ENCODE measurements around the gene SLC24A3. TPM values are rescaled to one million over a fixed set of nuclear protein-coding genes. Genes with fewer than 3 reads are reported as not detected.

SLC24A3 gene
- total and polyA plus RNA-seq, 7 experiments from 2014 or later, result 0.58 to 1.0 TPM; not detected in 5

DNA sequence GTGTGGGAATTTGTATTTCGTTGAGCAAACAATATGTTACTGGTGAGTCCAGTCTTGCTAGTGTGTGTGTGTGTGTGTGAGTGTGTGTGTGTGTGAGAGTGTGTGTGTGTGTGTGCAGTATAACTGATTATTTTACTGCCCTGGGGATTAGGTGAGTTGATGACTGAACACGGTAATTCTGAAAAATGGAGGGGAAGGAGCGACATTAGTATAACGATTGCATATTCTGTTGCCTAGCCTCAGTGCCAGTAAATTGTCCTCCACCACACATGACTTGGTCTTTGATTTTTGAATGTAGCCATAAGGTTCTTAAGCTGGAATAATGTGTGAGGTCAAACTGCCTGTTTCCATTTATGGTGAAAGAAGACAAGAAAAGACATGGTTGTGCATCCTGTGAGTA is 121.1 kb downstream of the SLC24A3 start:
- Histone ChIP-seq H3K27me3 (ENCODE audit: control insufficient read depth in 2 of 2, insufficient read depth in 2 of 2, low read length in 2 of 2) (no peaks in the 10 kb centered on the region), H3K36me3 (ENCODE audit: control insufficient read depth in 2 of 3, insufficient read depth in 3 of 3, low read length in 3 of 3) (no peaks in the 10 kb centered on the region), H3K27ac (ENCODE audit: low read depth, low read length) (no peak overlapping the region), H3K4me3 (ENCODE audit: low read length) (no peak overlapping the region), H3K4me1 (ENCODE audit: control insufficient read depth in 2 of 2, insufficient read depth in 2 of 2, low read length in 2 of 2) (no peaks in the 10 kb centered on the region), H3K9me3 (ENCODE audit: control insufficient read depth in 2 of 3, low read length in 3 of 3) (no peaks in the 10 kb centered on the region)
- no peak for ATAC-seq
- intact Hi-C loops (cut with micrococcal nuclease), result no loop called here
- peaks cover 0 to 20% (median 6%) of the 10 kb centered on the region in 5 donors for H3K27me3 Mint-ChIP-seq
- H3K36me3 Mint-ChIP-seq, result no peaks in the 10 kb centered on the region
- ChIA-PET CTCF (no interaction called here), POLR2A (no interaction called here)
- peaks cover 0 to 3% (median 0%) of the 10 kb centered on the region in 11 donors for H3K9me3 Mint-ChIP-seq
- no peak for DNase-seq
- H3K4me1 Mint-ChIP-seq, result no peaks in the 10 kb centered on the region
- no peak overlapping the region for H3K27ac Mint-ChIP-seq
- H3K4me3 Mint-ChIP-seq, result no peak overlapping the region

- ChIA-PET CTCF (no interaction called here), POLR2A (no interaction called here)
- intact Hi-C loops (cut with micrococcal nuclease), result no loop called here
- H3K4me1 ChIP-seq (ENCODE audit: control insufficient read depth in 2 of 2, insufficient read depth in 2 of 2, low read length in 2 of 2), result no peaks in the 10 kb centered on the region
- no peak for ATAC-seq
- Mint-ChIP-seq H3K9me3 (peaks cover 0 to 4% (median 0%) of the 10 kb centered on the region in 11 donors), H3K4me3 (no peak overlapping the region), H3K27me3 (peaks cover 0 to 26% (median 9%) of the 10 kb centered on the region in 5 donors), H3K36me3 (no peaks in the 10 kb centered on the region), H3K4me1 (no peaks in the 10 kb centered on the region), H3K27ac (no peak overlapping the region)
- no peaks in the 10 kb centered on the region for H3K27me3 ChIP-seq (ENCODE audit: control insufficient read depth in 2 of 2, insufficient read depth in 2 of 2, low read length in 2 of 2)
- no peak overlapping the region for H3K27ac ChIP-seq (ENCODE audit: low read depth, low read length)
- no peak for DNase-seq
- no peaks in the 10 kb centered on the region for H3K9me3 ChIP-seq (ENCODE audit: control insufficient read depth in 2 of 3, low read length in 3 of 3)
- H3K4me3 ChIP-seq (ENCODE audit: low read length), result no peak overlapping the region
- no peaks in the 10 kb centered on the region for H3K36me3 ChIP-seq (ENCODE audit: control insufficient read depth in 2 of 3, insufficient read depth in 3 of 3, low read length in 3 of 3)
These were observed 122.9 kb downstream of the SLC24A3 start for GRCh38 chr20:19335341-19335740.

DNA sequence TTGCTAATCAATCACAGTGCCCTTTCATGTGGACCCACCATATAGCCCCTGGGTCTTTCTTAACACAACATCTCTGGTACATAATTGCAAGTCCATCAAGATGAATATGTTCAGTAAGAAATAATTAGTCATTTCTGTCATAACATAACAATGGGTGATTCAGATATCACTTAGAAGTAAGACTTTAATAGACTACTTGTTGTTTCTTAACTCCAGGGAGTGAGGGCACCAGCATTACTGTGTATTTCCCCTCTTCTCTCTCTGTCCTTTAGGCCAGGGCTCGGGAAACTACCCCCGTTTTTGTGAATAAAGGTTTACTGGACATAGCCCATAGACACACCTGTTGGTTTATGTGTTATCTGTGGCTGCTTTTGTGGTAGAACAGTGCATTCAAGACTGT is 123.5 kb downstream of the SLC24A3 start:
- no peaks in the 10 kb centered on the region for H3K36me3 Mint-ChIP-seq

DNA sequence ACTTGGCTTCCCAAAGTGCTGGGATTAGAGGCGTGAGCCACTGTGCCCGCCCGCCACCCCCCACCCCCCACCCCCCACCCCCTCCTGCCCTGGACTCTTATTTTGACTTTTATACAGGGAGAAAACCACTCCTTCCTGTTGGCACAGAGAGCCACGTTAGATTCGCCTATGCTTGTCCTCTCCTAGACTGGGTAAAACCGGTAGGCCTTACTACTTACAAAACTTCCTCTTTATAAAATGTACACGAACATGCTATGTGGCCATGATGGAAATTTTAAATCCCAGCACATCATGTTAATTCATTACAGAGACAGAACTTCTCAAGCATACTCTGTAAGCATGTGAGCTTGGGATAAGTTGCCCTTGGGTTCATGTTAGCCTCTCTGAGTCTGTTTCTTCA is 124.2 kb downstream of the SLC24A3 start:
- no peaks in the 10 kb centered on the region for H3K4me1 ChIP-seq (ENCODE audit: control insufficient read depth in 2 of 2, insufficient read depth in 2 of 2, low read length in 2 of 2)
- no peak overlapping the region for H3K4me3 ChIP-seq (ENCODE audit: low read length)
- intact Hi-C loops (cut with micrococcal nuclease), result no loop called here
- H3K27me3 Mint-ChIP-seq, result peaks cover 0 to 24% (median 2%) of the 10 kb centered on the region in 5 donors
- no peak overlapping the region for H3K27ac Mint-ChIP-seq
- ChIA-PET POLR2A (no interaction called here), CTCF (no interaction called here)
- H3K36me3 ChIP-seq (ENCODE audit: control insufficient read depth in 2 of 3, insufficient read depth in 3 of 3, low read length in 3 of 3), result no peaks in the 10 kb centered on the region
- H3K9me3 ChIP-seq (ENCODE audit: control insufficient read depth in 2 of 3, low read length in 3 of 3), result no peaks in the 10 kb centered on the region
- H3K4me3 Mint-ChIP-seq, result no peak overlapping the region
- no peaks in the 10 kb centered on the region for H3K36me3 Mint-ChIP-seq
- no peaks in the 10 kb centered on the region for H3K27me3 ChIP-seq (ENCODE audit: control insufficient read depth in 2 of 2, insufficient read depth in 2 of 2, low read length in 2 of 2)
- H3K9me3 Mint-ChIP-seq, result peaks cover 0 to 1% (median 0%) of the 10 kb centered on the region in 11 donors
- no peak for ATAC-seq
- no peak overlapping the region for H3K27ac ChIP-seq (ENCODE audit: low read depth, low read length)
- DNase-seq, result no peak
- no peaks in the 10 kb centered on the region for H3K4me1 Mint-ChIP-seq

More for the DNA sequence above, 123.5 kb downstream of the SLC24A3 start:
- intact Hi-C loops (cut with micrococcal nuclease), result no loop called here
- no peak overlapping the region for H3K4me3 ChIP-seq (ENCODE audit: low read length)
- H3K4me3 Mint-ChIP-seq, result no peak overlapping the region
- peaks cover 0 to 28% (median 9%) of the 10 kb centered on the region in 5 donors for H3K27me3 Mint-ChIP-seq
- no peak for DNase-seq
- POLR2A ChIA-PET, result no interaction called here
- H3K9me3 ChIP-seq (ENCODE audit: control insufficient read depth in 2 of 3, low read length in 3 of 3), result no peaks in the 10 kb centered on the region
- no peak for ATAC-seq
- no peak overlapping the region for H3K27ac Mint-ChIP-seq
- H3K9me3 Mint-ChIP-seq, result peaks cover 0 to 4% (median 0%) of the 10 kb centered on the region in 11 donors
- H3K4me1 ChIP-seq (ENCODE audit: control insufficient read depth in 2 of 2, insufficient read depth in 2 of 2, low read length in 2 of 2), result no peaks in the 10 kb centered on the region
- CTCF ChIA-PET, result no interaction called here
- H3K36me3 ChIP-seq (ENCODE audit: control insufficient read depth in 2 of 3, insufficient read depth in 3 of 3, low read length in 3 of 3), result no peaks in the 10 kb centered on the region
- H3K4me1 Mint-ChIP-seq, result no peaks in the 10 kb centered on the region
- no peak overlapping the region for H3K27ac ChIP-seq (ENCODE audit: low read depth, low read length)
- H3K27me3 ChIP-seq (ENCODE audit: control insufficient read depth in 2 of 2, insufficient read depth in 2 of 2, low read length in 2 of 2), result no peaks in the 10 kb centered on the region

DNA sequence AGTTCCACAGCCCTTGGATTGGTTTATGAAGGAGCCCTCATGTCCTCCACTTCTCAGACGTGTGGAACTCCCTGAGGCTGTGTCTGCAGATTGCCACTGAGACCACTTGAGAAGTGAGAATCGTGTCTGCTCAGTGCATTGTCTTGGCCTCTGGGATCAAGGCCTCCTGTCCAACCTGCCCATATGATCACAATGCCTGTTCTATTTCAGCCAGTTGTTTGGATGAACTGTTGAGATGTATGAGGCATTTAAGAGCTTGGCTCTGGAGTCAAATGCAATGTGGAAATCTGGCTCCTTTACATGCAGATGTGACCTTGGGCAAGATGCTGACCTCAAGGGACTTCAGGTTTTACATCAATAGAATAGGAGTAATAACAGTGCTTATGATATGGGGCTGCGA is 125.9 kb downstream of the SLC24A3 start:
- peaks cover 0 to 5% (median 0%) of the 10 kb centered on the region in 11 donors for H3K9me3 Mint-ChIP-seq
- H3K27ac Mint-ChIP-seq, result no peak overlapping the region
- no peaks in the 10 kb centered on the region for H3K36me3 ChIP-seq (ENCODE audit: control insufficient read depth in 2 of 3, insufficient read depth in 3 of 3, low read length in 3 of 3)
- no peaks in the 10 kb centered on the region for H3K4me1 ChIP-seq (ENCODE audit: control insufficient read depth in 2 of 2, insufficient read depth in 2 of 2, low read length in 2 of 2)
- DNase-seq, result no peak
- H3K27me3 Mint-ChIP-seq, result peaks cover 0 to 25% (median 5%) of the 10 kb centered on the region in 5 donors
- intact Hi-C loops (cut with micrococcal nuclease), result no loop called here
- no peaks in the 10 kb centered on the region for H3K27me3 ChIP-seq (ENCODE audit: control insufficient read depth in 2 of 2, insufficient read depth in 2 of 2, low read length in 2 of 2)
- no peak for ATAC-seq
- POLR2A ChIA-PET, result no interaction called here
- H3K4me3 Mint-ChIP-seq, result no peak overlapping the region
- no peaks in the 10 kb centered on the region for H3K9me3 ChIP-seq (ENCODE audit: control insufficient read depth in 2 of 3, low read length in 3 of 3)
- no peak overlapping the region for H3K27ac ChIP-seq (ENCODE audit: low read depth, low read length)
- CTCF ChIA-PET, result no interaction called here
- H3K4me3 ChIP-seq (ENCODE audit: low read length), result no peak overlapping the region
- H3K36me3 Mint-ChIP-seq, result no peaks in the 10 kb centered on the region
- no peaks in the 10 kb centered on the region for H3K4me1 Mint-ChIP-seq

DNA sequence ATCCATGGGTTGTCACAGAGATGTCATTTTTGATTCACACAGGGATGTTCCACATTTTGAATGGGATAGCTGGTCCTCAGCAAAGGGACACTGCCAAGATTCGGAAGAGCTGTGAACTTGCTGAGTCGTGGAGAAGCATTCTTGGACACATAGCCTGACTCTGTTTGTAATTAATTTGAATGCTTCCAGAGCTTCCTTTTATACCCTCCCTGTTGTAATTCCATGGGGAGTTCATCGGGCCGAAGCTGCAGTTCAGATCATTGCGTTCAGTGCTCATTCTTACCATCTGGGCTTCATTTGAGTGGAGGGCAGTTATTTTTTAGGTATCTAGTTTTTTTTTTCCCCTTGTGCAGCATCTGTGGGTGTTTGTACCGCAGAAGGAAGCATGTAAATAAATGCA is 126.5 kb downstream of the SLC24A3 start:
- Mint-ChIP-seq H3K36me3 (no peaks in the 10 kb centered on the region), H3K27me3 (peaks cover 0 to 27% (median 4%) of the 10 kb centered on the region in 5 donors), H3K9me3 (peaks cover 0 to 5% (median 0%) of the 10 kb centered on the region in 11 donors), H3K4me1 (no peaks in the 10 kb centered on the region), H3K27ac (no peak overlapping the region), H3K4me3 (no peak overlapping the region)
- no peaks in the 10 kb centered on the region for H3K4me1 ChIP-seq (ENCODE audit: control insufficient read depth in 2 of 2, insufficient read depth in 2 of 2, low read length in 2 of 2)
- CTCF ChIA-PET, result no interaction called here
- POLR2A ChIA-PET, result no interaction called here
- no peaks in the 10 kb centered on the region for H3K36me3 ChIP-seq (ENCODE audit: control insufficient read depth in 2 of 3, insufficient read depth in 3 of 3, low read length in 3 of 3)
- intact Hi-C loops (cut with micrococcal nuclease), result no loop called here
- DNase-seq (no peak), ATAC-seq (no peak)
- no peak overlapping the region for H3K27ac ChIP-seq (ENCODE audit: low read depth, low read length)
- no peaks in the 10 kb centered on the region for H3K27me3 ChIP-seq (ENCODE audit: control insufficient read depth in 2 of 2, insufficient read depth in 2 of 2, low read length in 2 of 2)
- H3K9me3 ChIP-seq (ENCODE audit: control insufficient read depth in 2 of 3, low read length in 3 of 3), result no peaks in the 10 kb centered on the region
- no peak overlapping the region for H3K4me3 ChIP-seq (ENCODE audit: low read length)

DNA sequence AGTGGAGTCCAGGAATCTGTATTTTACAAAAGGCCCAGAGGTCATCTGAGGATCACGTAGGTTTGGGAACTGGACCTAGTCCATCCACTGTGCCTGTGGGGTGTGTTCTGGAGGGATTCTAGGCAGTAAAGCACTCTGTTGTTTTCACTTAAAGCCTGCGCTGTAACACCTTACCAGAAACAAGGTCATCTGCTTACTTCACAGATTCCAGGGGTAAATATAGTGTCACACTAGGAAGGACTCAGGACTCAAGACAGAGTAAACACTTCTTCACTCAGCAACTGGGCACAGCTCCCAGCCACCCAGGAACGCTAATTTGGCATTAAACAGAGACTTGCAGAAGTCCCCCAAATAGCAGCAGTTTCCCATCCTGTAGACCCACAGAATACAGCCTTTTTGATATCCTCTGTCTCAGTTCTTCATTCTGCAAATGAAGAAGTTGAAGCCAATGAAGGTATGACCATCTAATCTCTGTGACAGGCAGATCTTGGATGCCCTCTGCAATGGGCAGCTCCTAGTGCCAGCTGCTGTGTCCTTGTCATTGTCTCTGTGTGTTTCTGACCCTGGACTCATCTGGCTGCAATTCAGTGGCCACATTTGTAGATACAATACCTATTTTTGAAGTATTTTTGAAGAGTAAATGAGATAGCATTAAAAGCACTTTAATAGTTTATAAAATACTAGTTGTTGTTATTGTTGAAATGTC is 129.1 kb downstream of the SLC24A3 start:
- Mint-ChIP-seq H3K9me3 (peaks cover 0 to 5% (median 0%) of the 10 kb centered on the region in 11 donors), H3K27ac (no peak overlapping the region), H3K36me3 (no peaks in the 10 kb centered on the region), H3K27me3 (peaks cover 0 to 27% (median 4%) of the 10 kb centered on the region in 5 donors), H3K4me1 (peaks cover 0 to 1% (median 0%) of the 10 kb centered on the region in 7 donors), H3K4me3 (no peak overlapping the region)
- no peaks in the 10 kb centered on the region for H3K36me3 ChIP-seq (ENCODE audit: control insufficient read depth in 2 of 3, insufficient read depth in 3 of 3, low read length in 3 of 3)
- ChIA-PET POLR2A (no interaction called here), CTCF (no interaction called here)
- no peaks in the 10 kb centered on the region for H3K9me3 ChIP-seq (ENCODE audit: control insufficient read depth in 2 of 3, low read length in 3 of 3)
- no peaks in the 10 kb centered on the region for H3K4me1 ChIP-seq (ENCODE audit: control insufficient read depth in 2 of 2, insufficient read depth in 2 of 2, low read length in 2 of 2)
- DNase-seq (no peak), ATAC-seq (no peak)
- no peak overlapping the region for H3K27ac ChIP-seq (ENCODE audit: low read depth, low read length)
- H3K4me3 ChIP-seq (ENCODE audit: low read length), result no peak overlapping the region
- intact Hi-C loops (cut with micrococcal nuclease), result no loop called here
- no peaks in the 10 kb centered on the region for H3K27me3 ChIP-seq (ENCODE audit: control insufficient read depth in 2 of 2, insufficient read depth in 2 of 2, low read length in 2 of 2)

All from naive thymus-derived CD4-positive, alpha-beta T cell (primary cell).